Activated T-cell treated with anti-CD3 and anti-CD28 coated beads, Interleukin-2, amount 50 U/mL, for 48 hours (primary cell): ENCODE measurements around the gene TRIO.

Source experiments
- DNase-seq, 2 experiments: peaks; one replicate each; pipeline ENCODE4 v3.0.0-alpha.2; 2020

TRIO gene

GRCh38 chr5:14503017-14503680 is 360.0 kb downstream of the TRIO start:
- no peak for DNase-seq

GRCh38 chr5:14503681-14504331 is 360.7 kb downstream of the TRIO start:
- no peak for DNase-seq

- no peak for DNase-seq
Measured at GRCh38 chr5:14504332-14504727, 361.2 kb downstream of the TRIO start.

- no peak for DNase-seq
Measured at GRCh38 chr5:14504816-14505215, 361.7 kb downstream of the TRIO start.

- no peak for DNase-seq
Measured at GRCh38 chr5:14505310-14506139, 362.4 kb downstream of the TRIO start.

GRCh38 chr5:14506140-14506538 is 363.0 kb downstream of the TRIO start:
- DNase-seq = no peak

GRCh38 chr5:14506661-14507060 is 363.5 kb downstream of the TRIO start:
- DNase-seq = no peak

- DNase-seq = no peak
Measured at GRCh38 chr5:14507156-14507941, 364.2 kb downstream of the TRIO start.

GRCh38 chr5:14508046-14508445 is 364.9 kb downstream of the TRIO start:
- no peak for DNase-seq

GRCh38 chr5:14509556-14509955 is 366.4 kb downstream of the TRIO start:
- DNase-seq = no peak

- DNase-seq = no peak
Measured at GRCh38 chr5:14510156-14510734, 367.1 kb downstream of the TRIO start.

- DNase-seq = no peak
Measured at GRCh38 chr5:14510880-14511279, 367.7 kb downstream of the TRIO start.

- no peak for DNase-seq
Measured at GRCh38 chr5:14512574-14512973, 369.4 kb downstream of the TRIO start.

GRCh38 chr5:14513266-14513665 is 370.1 kb downstream of the TRIO start:
- DNase-seq = no peak

GRCh38 chr5:14516901-14517300 is 373.8 kb downstream of the TRIO start:
- DNase-seq = no peak

GRCh38 chr5:14518638-14519037 is 375.5 kb downstream of the TRIO start:
- DNase-seq = no peak

- DNase-seq = no peak
Measured at GRCh38 chr5:14521748-14522147, 378.6 kb downstream of the TRIO start.

GRCh38 chr5:14522721-14523120 is 379.6 kb downstream of the TRIO start:
- no peak for DNase-seq

- DNase-seq = no peak
Measured at GRCh38 chr5:14523243-14524034, 380.3 kb downstream of the TRIO start.

GRCh38 chr5:14525397-14525796 is 382.3 kb downstream of the TRIO start:
- no peak for DNase-seq

GRCh38 chr5:14526493-14526892 is 383.4 kb downstream of the TRIO start:
- no peak for DNase-seq

GRCh38 chr5:14528115-14528514 is 385.0 kb downstream of the TRIO start:
- no peak for DNase-seq
